Brain microvascular endothelial cell (primary cell): ENCODE results near the gene NEK10.

Experiments used
- DNase-seq: peaks from one replicate; pipeline ENCODE4 v3.0.0-alpha.2; 2020
- H3K27ac ChIP-seq: fragments of 250-450 bp; sonication (Bioruptor Pico); 2 replicates; pipeline ENCODE4 v1.5.1; 2020; ENCODE audit warnings: mild to moderate bottlenecking, moderate library complexity
- H3K27me3 ChIP-seq: fragments of 250-450 bp; sonication (Bioruptor Pico); replicated peaks from 2 replicates; pipeline ENCODE4 v1.5.1; 2020; ENCODE audit warnings: mild to moderate bottlenecking
- H3K36me3 ChIP-seq: fragments of 250-450 bp; sonication (Bioruptor Pico); replicated peaks from 2 replicates; pipeline ENCODE4 v1.5.1; 2020; ENCODE audit warnings: mild to moderate bottlenecking
- H3K4me3 ChIP-seq: 2 replicates; pipeline ENCODE4 v1.5.1; 2011; ENCODE audit warnings: low read depth, mild to moderate bottlenecking, control low read depth, low read length, moderate library complexity
- in situ Hi-C: cut with HindIII; loops from 2 replicates; pipeline ENCODE4 v1.10.0; 2017; ENCODE audit warnings: low sequenced_read_pairs, low pct_ligation_motif_present
- TF ChIP-seq, protein P1 (sequence below): IDR thresholded peaks from 2 replicates; pipeline ENCODE4 v1.5.1; 2011; ENCODE audit warnings: low read depth, mild to moderate bottlenecking, moderate library complexity, low read length, control low read depth, inconsistent platforms; ENCODE audit errors: missing control alignments

The NEK10 gene

DNA sequence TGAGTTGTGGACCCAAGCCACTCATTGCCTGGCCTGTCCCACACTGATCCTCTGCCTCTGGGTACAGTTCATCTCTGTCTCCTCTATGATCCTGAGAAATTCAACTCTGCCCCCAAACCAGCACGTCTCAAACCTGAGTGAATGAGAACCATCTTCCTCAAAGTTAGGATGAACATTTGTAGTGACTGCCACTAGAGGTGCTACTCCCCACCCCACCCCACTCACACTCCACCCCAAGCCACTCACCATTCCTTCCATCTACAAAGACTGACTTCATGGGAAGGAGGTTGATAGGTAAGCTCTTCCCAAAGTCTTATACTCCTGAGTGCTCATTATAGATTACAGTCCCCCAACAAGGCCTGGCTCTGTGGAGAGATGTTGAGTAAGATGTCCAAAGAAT is 43.8 kb downstream of the NEK10 start:
- in situ Hi-C loops: no loop called here
- Histone ChIP-seq H3K27ac (no peak overlapping the region), H3K36me3 (no peaks in the 10 kb centered on the region), H3K27me3 (no peaks in the 10 kb centered on the region), H3K4me3 (no peak overlapping the region)
- no peak for DNase-seq
- TF ChIP-seq, protein P1, sequence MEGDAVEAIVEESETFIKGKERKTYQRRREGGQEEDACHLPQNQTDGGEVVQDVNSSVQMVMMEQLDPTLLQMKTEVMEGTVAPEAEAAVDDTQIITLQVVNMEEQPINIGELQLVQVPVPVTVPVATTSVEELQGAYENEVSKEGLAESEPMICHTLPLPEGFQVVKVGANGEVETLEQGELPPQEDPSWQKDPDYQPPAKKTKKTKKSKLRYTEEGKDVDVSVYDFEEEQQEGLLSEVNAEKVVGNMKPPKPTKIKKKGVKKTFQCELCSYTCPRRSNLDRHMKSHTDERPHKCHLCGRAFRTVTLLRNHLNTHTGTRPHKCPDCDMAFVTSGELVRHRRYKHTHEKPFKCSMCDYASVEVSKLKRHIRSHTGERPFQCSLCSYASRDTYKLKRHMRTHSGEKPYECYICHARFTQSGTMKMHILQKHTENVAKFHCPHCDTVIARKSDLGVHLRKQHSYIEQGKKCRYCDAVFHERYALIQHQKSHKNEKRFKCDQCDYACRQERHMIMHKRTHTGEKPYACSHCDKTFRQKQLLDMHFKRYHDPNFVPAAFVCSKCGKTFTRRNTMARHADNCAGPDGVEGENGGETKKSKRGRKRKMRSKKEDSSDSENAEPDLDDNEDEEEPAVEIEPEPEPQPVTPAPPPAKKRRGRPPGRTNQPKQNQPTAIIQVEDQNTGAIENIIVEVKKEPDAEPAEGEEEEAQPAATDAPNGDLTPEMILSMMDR: peak; percentile 28

DNA sequence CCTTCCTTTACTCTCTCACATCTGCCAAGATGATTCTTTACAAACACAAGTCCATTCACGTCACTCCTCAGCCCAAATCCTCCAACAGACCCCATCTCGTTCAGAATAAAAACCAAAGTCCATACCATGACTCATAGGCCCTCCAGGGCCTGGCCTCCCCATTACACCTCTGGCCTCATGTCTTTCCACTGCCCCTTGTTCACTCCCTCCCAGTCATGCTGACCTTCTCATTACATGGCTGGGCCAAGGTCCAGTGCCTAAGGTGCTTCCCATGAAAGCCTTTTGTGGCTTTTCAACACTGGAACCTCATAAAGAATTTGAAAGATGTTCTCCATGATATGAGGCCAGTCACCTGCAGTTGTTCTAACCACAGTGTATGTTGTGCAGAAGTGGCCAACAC is 44.5 kb downstream of the NEK10 start:
- DNase-seq: no peak
- TF ChIP-seq, protein P1: no peak

DNA sequence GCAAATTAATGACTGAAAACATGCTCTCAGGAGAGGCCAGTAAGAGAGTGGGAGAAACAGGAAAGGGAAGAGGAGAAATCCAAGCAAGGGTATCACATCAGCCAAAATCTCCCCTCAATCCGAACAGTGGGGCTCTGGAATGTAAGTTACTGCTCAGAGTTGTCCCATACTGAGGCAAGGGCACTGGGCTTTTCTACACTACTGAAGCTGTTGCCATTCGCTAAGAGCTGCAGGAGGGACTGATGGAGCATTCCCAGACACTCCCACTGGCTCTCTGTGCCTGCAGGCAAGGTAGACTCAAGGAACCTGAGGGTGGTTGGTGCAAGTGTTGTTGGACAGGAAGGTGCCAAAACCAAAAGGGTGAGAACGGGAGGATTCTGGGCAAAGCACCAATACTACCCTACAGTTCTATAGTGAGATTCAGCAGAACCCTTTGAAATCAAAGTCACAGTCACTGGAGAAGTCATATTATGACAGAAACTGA is 46.1 kb downstream of the NEK10 start:
- no peak for DNase-seq
- Histone ChIP-seq H3K27me3 (no peaks in the 10 kb centered on the region), H3K27ac (no peak overlapping the region), H3K36me3 (no peaks in the 10 kb centered on the region), H3K4me3 (no peak overlapping the region)
- TF ChIP-seq, protein P1: no peak
- in situ Hi-C loops: no loop called here

More for the DNA sequence above, 44.5 kb downstream of the NEK10 start:
- Histone ChIP-seq H3K4me3 (no peak overlapping the region), H3K27ac (no peak overlapping the region), H3K36me3 (no peaks in the 10 kb centered on the region), H3K27me3 (no peaks in the 10 kb centered on the region)
- in situ Hi-C loops: no loop called here

DNA sequence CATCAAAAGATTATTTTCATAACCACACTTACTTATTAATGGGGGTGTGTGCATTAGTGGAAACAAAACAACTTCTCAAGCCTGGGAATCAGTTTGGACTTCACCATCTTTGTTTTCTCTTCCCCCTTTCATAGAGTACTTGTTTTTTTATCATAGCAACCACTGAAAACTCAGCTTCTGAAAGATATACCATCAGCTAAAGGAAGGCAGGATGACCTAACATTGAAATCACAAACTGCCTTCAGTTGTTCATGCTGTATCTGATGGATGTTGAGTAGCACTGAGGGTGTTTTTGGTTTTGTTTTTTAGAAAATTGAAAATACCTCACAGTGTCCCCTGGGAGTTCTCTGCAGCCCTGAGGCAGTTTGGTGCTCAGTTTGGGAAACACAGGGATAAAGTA is 46.5 kb downstream of the NEK10 start:
- H3K36me3 ChIP-seq: no peaks in the 10 kb centered on the region
- H3K27me3 ChIP-seq: no peaks in the 10 kb centered on the region
- TF ChIP-seq, protein P1: no peak
- no peak overlapping the region for H3K4me3 ChIP-seq
- no peak for DNase-seq
- H3K27ac ChIP-seq: no peak overlapping the region
- in situ Hi-C loops: no loop called here

DNA sequence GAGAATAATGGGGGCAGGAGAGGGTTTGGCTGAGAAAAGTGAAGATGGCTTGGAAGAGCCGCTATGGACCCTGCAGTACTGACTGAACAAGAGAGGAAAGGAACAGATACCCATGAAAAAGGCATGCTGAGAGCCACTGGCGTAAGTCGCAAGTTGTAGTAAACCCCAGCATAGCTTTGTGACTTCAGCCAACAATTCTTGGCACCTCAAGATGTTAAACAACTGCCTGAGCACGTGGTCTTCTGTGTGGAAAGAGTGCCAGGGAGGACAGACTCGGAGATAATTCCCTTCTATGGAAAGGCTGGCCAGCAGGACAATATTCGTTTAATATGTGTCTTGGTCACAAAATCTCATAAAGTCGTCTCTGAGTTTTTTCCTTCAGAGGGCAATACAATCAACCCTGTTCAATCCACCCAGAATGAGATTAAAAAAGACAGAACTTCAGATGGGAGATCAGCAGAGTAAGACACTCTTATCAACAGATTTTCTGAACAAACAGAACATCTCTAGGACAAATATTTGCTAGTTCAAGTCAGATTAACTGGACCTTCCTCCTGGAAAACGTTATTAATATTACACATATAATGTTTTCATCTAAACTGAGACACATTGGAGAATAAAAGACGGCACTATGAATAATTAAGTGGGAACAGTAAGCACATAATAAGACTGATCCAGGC is 49.2 kb downstream of the NEK10 start:
- H3K27ac ChIP-seq: no peak overlapping the region
- DNase-seq: no peak
- H3K27me3 ChIP-seq: no peaks in the 10 kb centered on the region
- no peaks in the 10 kb centered on the region for H3K36me3 ChIP-seq
- in situ Hi-C loops: no loop called here
- TF ChIP-seq, protein P1: no peak
- H3K4me3 ChIP-seq: no peak overlapping the region

DNA sequence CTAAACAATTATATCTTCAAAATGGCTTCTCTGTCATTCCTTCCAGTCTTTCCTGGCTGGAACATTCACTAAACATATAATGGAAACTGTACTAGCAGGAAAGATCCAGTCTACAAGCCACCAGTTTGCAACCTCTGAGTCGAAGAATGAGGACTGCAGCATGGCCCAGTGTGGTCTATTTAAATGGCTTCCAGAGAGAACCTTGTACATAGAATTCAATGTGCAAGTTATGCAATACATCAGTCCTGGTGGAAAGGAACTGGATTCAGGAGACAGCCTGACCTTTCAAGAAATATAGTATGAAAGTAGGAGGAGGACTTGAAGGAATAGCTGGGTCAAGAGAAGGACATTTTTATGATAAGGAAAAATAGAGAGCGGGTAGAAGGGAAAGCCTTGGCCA is 49.9 kb downstream of the NEK10 start:
- Histone ChIP-seq H3K36me3 (no peaks in the 10 kb centered on the region), H3K27ac (no peak overlapping the region), H3K27me3 (no peaks in the 10 kb centered on the region), H3K4me3 (no peak overlapping the region)
- TF ChIP-seq, protein P1: no peak
- DNase-seq: no peak
- in situ Hi-C loops: no loop called here
